ENCODE measurements around the gene PAPPA.

PAPPA gene

DNA sequence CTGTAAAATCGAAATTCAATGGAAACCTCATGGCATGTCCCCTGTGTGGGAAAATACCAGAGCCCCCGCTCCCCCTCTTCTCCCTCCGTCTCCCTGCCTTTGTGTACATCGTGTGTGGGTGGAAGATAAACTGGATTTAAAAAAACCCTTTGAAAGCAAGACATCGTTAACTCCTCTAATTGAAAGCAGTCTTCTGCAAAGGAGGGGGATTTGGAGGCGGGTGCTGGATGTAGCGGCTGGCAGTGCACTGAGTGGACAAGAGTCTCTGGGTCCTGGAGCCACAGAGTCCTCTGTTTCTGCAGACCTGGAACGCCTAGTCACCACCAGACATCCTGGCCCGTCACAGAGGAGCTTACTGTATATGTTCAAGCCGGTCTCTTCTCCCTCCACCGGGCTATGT, 169.4 kb downstream of the PAPPA start:
- Histone ChIP-seq H3K36me3 (ENCODE audit: control insufficient read depth in 2 of 2, insufficient read depth in 1 of 2, low read length in 2 of 2) (no peaks in the 10 kb centered on the region), H3K27ac (ENCODE audit: extremely low read depth, low read depth, low read length) (no peak overlapping the region), H3K9me3 (ENCODE audit: control insufficient read depth, insufficient read depth, low read depth, low read length) (no peaks in the 10 kb centered on the region), H3K4me3 (ENCODE audit: low read depth, low read length) (no peak overlapping the region), H3K4me1 (ENCODE audit: control insufficient read depth, insufficient read depth, low read length) (no peaks in the 10 kb centered on the region)
- CTCF ChIA-PET = no interaction called here
- POLR2A ChIA-PET = no interaction called here
- TF ChIP-seq EGR2 (tag by site-specific recombination; IDR thresholded peaks at IDR 0.05; ENCODE audit: low read depth) (0 out of 2 replicates have a peak, but pooled peaks have one; percentile 7), ZNF433 (tag by site-specific recombination; IDR thresholded peaks at IDR 0.05; ENCODE audit: low read depth) (no peak)

GRCh38 chr9:116323571-116323970, 170.0 kb downstream of the PAPPA start:
- Histone ChIP-seq H3K4me1 (ENCODE audit: control insufficient read depth, insufficient read depth, low read length) (no peaks in the 10 kb centered on the region), H3K4me3 (ENCODE audit: low read depth, low read length) (no peak overlapping the region), H3K36me3 (ENCODE audit: control insufficient read depth in 2 of 2, insufficient read depth in 1 of 2, low read length in 2 of 2) (no peaks in the 10 kb centered on the region), H3K9me3 (ENCODE audit: control insufficient read depth, insufficient read depth, low read depth, low read length) (no peaks in the 10 kb centered on the region), H3K27ac (ENCODE audit: extremely low read depth, low read depth, low read length) (no peak overlapping the region)
- CTCF ChIA-PET = no interaction called here
- POLR2A ChIA-PET = no interaction called here
- TF ChIP-seq ZNF391 (tag by site-specific recombination; IDR thresholded peaks at IDR 0.05; ENCODE audit: borderline replicate concordance, low read depth) (no peak), ZNF514 (tag by site-specific recombination; IDR thresholded peaks at IDR 0.05) (no peak), ZNF610 (tag by site-specific recombination; IDR thresholded peaks at IDR 0.05; ENCODE audit: borderline replicate concordance) (no peak), TCF7L2 (IDR thresholded peaks at IDR 0.05; ENCODE audit: borderline replicate concordance, low read depth, low read length) (no peak), ZNF585B (tag by site-specific recombination; IDR thresholded peaks at IDR 0.05) (no peak), ZNF16 (tag by site-specific recombination; IDR thresholded peaks at IDR 0.05; ENCODE audit: low read depth) (no peak), HOXD13 (CRISPR knock-in tag; IDR thresholded peaks at IDR 0.05; ENCODE audit: borderline replicate concordance) (no peak), ZNF239 (tag by site-specific recombination; IDR thresholded peaks at IDR 0.05) (no peak), ZNF311 (tag by site-specific recombination; IDR thresholded peaks at IDR 0.05; ENCODE audit: borderline replicate concordance) (no peak)

DNA sequence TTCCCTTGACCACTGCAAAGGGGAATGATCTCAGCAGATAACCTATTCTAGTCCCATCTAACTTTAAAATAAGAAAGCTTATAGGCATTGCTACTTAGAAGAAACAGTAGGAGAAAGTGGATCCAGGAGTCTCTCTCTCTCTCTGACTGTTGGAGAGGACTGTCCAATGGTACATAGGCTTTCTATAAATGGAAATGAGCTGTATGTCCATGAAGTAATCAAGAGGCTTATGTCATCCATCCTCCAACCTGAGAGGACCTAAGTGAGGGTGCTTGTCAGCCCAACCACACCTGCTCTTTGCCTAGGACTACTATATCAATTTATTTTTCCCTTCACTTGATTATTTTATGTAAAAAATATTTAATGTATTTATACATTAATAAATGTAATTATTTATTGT, 172.3 kb downstream of the PAPPA start:
- ChIA-PET CTCF (interaction anchor here (0.6 kb wide), 1 partner anchor 177 kb away, joined by 3 read pairs; no protein-coding TSS in a partner anchor), POLR2A (no interaction called here)
- Histone ChIP-seq H3K27ac (ENCODE audit: extremely low read depth, low read depth, low read length) (no peak overlapping the region), H3K4me3 (ENCODE audit: low read depth, low read length) (no peak overlapping the region), H3K9me3 (ENCODE audit: control insufficient read depth, insufficient read depth, low read depth, low read length) (no peaks in the 10 kb centered on the region), H3K36me3 (ENCODE audit: control insufficient read depth in 2 of 2, insufficient read depth in 1 of 2, low read length in 2 of 2) (no peaks in the 10 kb centered on the region), H3K4me1 (ENCODE audit: control insufficient read depth, insufficient read depth, low read length) (no peaks in the 10 kb centered on the region)
- TF ChIP-seq ZNF621 (tag by site-specific recombination; IDR thresholded peaks at IDR 0.05) (no peak), ZNF660 (tag by site-specific recombination; IDR thresholded peaks at IDR 0.05) (no peak), YY1 (tag by site-specific recombination; IDR thresholded peaks at IDR 0.05) (no peak), SCRT1 (tag by site-specific recombination; IDR thresholded peaks at IDR 0.05; ENCODE audit: borderline replicate concordance) (no peak), GFI1B (tag by site-specific recombination; IDR thresholded peaks at IDR 0.05) (no peak), ZNF214 (tag by site-specific recombination; IDR thresholded peaks at IDR 0.05; ENCODE audit: borderline replicate concordance) (no peak), ZNF76 (tag by site-specific recombination; IDR thresholded peaks at IDR 0.05; ENCODE audit: borderline replicate concordance, low read depth) (no peak)
- TF ChIP-seq, protein P1, sequence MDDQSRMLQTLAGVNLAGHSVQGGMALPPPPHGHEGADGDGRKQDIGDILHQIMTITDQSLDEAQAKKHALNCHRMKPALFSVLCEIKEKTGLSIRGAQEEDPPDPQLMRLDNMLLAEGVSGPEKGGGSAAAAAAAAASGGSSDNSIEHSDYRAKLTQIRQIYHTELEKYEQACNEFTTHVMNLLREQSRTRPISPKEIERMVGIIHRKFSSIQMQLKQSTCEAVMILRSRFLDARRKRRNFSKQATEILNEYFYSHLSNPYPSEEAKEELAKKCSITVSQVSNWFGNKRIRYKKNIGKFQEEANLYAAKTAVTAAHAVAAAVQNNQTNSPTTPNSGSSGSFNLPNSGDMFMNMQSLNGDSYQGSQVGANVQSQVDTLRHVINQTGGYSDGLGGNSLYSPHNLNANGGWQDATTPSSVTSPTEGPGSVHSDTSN (CRISPR knock-in tag; IDR thresholded peaks at IDR 0.05) = no peak
- TF ChIP-seq, protein P2, sequence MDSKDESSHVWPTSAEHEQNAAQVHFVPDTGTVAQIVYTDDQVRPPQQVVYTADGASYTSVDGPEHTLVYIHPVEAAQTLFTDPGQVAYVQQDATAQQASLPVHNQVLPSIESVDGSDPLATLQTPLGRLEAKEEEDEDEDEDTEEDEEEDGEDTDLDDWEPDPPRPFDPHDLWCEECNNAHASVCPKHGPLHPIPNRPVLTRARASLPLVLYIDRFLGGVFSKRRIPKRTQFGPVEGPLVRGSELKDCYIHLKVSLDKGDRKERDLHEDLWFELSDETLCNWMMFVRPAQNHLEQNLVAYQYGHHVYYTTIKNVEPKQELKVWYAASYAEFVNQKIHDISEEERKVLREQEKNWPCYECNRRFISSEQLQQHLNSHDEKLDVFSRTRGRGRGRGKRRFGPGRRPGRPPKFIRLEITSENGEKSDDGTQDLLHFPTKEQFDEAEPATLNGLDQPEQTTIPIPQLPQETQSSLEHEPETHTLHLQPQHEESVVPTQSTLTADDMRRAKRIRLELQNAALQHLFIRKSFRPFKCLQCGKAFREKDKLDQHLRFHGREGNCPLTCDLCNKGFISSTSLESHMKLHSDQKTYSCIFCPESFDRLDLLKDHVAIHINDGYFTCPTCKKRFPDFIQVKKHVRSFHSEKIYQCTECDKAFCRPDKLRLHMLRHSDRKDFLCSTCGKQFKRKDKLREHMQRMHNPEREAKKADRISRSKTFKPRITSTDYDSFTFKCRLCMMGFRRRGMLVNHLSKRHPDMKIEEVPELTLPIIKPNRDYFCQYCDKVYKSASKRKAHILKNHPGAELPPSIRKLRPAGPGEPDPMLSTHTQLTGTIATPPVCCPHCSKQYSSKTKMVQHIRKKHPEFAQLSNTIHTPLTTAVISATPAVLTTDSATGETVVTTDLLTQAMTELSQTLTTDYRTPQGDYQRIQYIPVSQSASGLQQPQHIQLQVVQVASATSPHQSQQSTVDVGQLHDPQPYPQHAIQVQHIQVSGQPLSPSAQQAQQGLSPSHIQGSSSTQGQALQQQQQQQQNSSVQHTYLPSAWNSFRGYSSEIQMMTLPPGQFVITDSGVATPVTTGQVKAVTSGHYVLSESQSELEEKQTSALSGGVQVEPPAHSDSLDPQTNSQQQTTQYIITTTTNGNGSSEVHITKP (tag by site-specific recombination; IDR thresholded peaks at IDR 0.05) = no peak
- TF ChIP-seq, protein P3, sequence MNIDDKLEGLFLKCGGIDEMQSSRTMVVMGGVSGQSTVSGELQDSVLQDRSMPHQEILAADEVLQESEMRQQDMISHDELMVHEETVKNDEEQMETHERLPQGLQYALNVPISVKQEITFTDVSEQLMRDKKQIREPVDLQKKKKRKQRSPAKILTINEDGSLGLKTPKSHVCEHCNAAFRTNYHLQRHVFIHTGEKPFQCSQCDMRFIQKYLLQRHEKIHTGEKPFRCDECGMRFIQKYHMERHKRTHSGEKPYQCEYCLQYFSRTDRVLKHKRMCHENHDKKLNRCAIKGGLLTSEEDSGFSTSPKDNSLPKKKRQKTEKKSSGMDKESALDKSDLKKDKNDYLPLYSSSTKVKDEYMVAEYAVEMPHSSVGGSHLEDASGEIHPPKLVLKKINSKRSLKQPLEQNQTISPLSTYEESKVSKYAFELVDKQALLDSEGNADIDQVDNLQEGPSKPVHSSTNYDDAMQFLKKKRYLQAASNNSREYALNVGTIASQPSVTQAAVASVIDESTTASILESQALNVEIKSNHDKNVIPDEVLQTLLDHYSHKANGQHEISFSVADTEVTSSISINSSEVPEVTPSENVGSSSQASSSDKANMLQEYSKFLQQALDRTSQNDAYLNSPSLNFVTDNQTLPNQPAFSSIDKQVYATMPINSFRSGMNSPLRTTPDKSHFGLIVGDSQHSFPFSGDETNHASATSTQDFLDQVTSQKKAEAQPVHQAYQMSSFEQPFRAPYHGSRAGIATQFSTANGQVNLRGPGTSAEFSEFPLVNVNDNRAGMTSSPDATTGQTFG (tag by site-specific recombination; IDR thresholded peaks at IDR 0.05; ENCODE audit: borderline replicate concordance) = no peak
- TF ChIP-seq, protein P4, sequence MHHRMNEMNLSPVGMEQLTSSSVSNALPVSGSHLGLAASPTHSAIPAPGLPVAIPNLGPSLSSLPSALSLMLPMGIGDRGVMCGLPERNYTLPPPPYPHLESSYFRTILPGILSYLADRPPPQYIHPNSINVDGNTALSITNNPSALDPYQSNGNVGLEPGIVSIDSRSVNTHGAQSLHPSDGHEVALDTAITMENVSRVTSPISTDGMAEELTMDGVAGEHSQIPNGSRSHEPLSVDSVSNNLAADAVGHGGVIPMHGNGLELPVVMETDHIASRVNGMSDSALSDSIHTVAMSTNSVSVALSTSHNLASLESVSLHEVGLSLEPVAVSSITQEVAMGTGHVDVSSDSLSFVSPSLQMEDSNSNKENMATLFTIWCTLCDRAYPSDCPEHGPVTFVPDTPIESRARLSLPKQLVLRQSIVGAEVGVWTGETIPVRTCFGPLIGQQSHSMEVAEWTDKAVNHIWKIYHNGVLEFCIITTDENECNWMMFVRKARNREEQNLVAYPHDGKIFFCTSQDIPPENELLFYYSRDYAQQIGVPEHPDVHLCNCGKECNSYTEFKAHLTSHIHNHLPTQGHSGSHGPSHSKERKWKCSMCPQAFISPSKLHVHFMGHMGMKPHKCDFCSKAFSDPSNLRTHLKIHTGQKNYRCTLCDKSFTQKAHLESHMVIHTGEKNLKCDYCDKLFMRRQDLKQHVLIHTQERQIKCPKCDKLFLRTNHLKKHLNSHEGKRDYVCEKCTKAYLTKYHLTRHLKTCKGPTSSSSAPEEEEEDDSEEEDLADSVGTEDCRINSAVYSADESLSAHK (tag by site-specific recombination; IDR thresholded peaks at IDR 0.05) = no peak

Measured in HEK293 (cell line).